ENCODE measurements around the gene ERICH3.

Gene ERICH3

GRCh38 chr1:74623716-74624115, 49.9 kb downstream of the ERICH3 start:
- H3K4me1 ChIP-seq (ENCODE audit: insufficient read depth, low read length, poor library complexity, severe bottlenecking), result no peaks in the 10 kb centered on the region
- no peak overlapping the region for H3K4me3 ChIP-seq (ENCODE audit: low read length, poor library complexity, severe bottlenecking)
- no peaks in the 10 kb centered on the region for H3F3A ChIP-seq (ENCODE audit: low read depth)
- TF ChIP-seq EZH2phosphoT487 (IDR thresholded peaks at IDR 0.05; ENCODE audit: borderline replicate concordance), result no peak
- TF ChIP-seq CTCF (conservative IDR thresholded peaks at IDR 0.05; ENCODE audit: low read length), result no peak
- no peak overlapping the region for H2AFZ ChIP-seq (ENCODE audit: low read length)
- H3K9me2 ChIP-seq (replicated peaks; ENCODE audit: low read depth, low read length), result no peaks in the 10 kb centered on the region
- H3K4me2 ChIP-seq (ENCODE audit: low read depth, low read length, poor library complexity, severe bottlenecking), result no peak overlapping the region
- no peaks in the 10 kb centered on the region for H3K9me3 ChIP-seq (ENCODE audit: insufficient read depth, low read depth, low read length)
- no peaks in the 10 kb centered on the region for H3K36me3 ChIP-seq (ENCODE audit: insufficient read depth, low read length)
- no peak overlapping the region for H3K9ac ChIP-seq (ENCODE audit: low read depth, low read length, poor library complexity, severe bottlenecking)
- no peaks in the 10 kb centered on the region for H3K27me3 ChIP-seq (ENCODE audit: insufficient read depth, low read length, poor library complexity, severe bottlenecking)
- H3K79me2 ChIP-seq (ENCODE audit: insufficient read depth, low read length), result no peaks in the 10 kb centered on the region
- H4K20me1 ChIP-seq (ENCODE audit: insufficient read depth, low read length, poor library complexity, severe bottlenecking), result no peaks in the 10 kb centered on the region

GRCh38 chr1:74620242-74620641, 53.4 kb downstream of the ERICH3 start:
- Histone ChIP-seq H4K20me1 (ENCODE audit: insufficient read depth, low read length, poor library complexity, severe bottlenecking) (no peaks in the 10 kb centered on the region), H3K4me3 (ENCODE audit: low read length, poor library complexity, severe bottlenecking) (no peak overlapping the region), H3K4me2 (ENCODE audit: low read depth, low read length, poor library complexity, severe bottlenecking) (no peak overlapping the region), H3K79me2 (ENCODE audit: insufficient read depth, low read length) (no peaks in the 10 kb centered on the region), H3K9me3 (ENCODE audit: insufficient read depth, low read depth, low read length) (no peaks in the 10 kb centered on the region), H3K27me3 (ENCODE audit: insufficient read depth, low read length, poor library complexity, severe bottlenecking) (no peaks in the 10 kb centered on the region), H3K4me1 (ENCODE audit: insufficient read depth, low read length, poor library complexity, severe bottlenecking) (no peaks in the 10 kb centered on the region), H3K36me3 (ENCODE audit: insufficient read depth, low read length) (no peaks in the 10 kb centered on the region), H3K9ac (ENCODE audit: low read depth, low read length, poor library complexity, severe bottlenecking) (no peak overlapping the region), H2AFZ (ENCODE audit: low read length) (no peak overlapping the region), H3F3A (ENCODE audit: low read depth) (no peaks in the 10 kb centered on the region), H3K9me2 (replicated peaks; ENCODE audit: low read depth, low read length) (no peaks in the 10 kb centered on the region)
- TF ChIP-seq EZH2phosphoT487 (IDR thresholded peaks at IDR 0.05; ENCODE audit: borderline replicate concordance), result no peak
- no peak for TF ChIP-seq CTCF (conservative IDR thresholded peaks at IDR 0.05; ENCODE audit: low read length)

- Histone ChIP-seq H3K4me3 (ENCODE audit: low read length, poor library complexity, severe bottlenecking) (no peak overlapping the region), H3K79me2 (ENCODE audit: insufficient read depth, low read length) (no peaks in the 10 kb centered on the region), H3K4me1 (ENCODE audit: insufficient read depth, low read length, poor library complexity, severe bottlenecking) (no peaks in the 10 kb centered on the region), H4K20me1 (ENCODE audit: insufficient read depth, low read length, poor library complexity, severe bottlenecking) (no peaks in the 10 kb centered on the region), H2AFZ (ENCODE audit: low read length) (no peak overlapping the region), H3F3A (ENCODE audit: low read depth) (no peaks in the 10 kb centered on the region), H3K9ac (ENCODE audit: low read depth, low read length, poor library complexity, severe bottlenecking) (no peak overlapping the region), H3K27me3 (ENCODE audit: insufficient read depth, low read length, poor library complexity, severe bottlenecking) (no peaks in the 10 kb centered on the region), H3K4me2 (ENCODE audit: low read depth, low read length, poor library complexity, severe bottlenecking) (no peak overlapping the region), H3K9me3 (ENCODE audit: insufficient read depth, low read depth, low read length) (no peaks in the 10 kb centered on the region), H3K9me2 (replicated peaks; ENCODE audit: low read depth, low read length) (no peaks in the 10 kb centered on the region), H3K36me3 (ENCODE audit: insufficient read depth, low read length) (no peaks in the 10 kb centered on the region)
- TF ChIP-seq CTCF (conservative IDR thresholded peaks at IDR 0.05; ENCODE audit: low read length) (no peak), EZH2phosphoT487 (IDR thresholded peaks at IDR 0.05; ENCODE audit: borderline replicate concordance) (no peak)
These were observed 54.6 kb downstream of the ERICH3 start for GRCh38 chr1:74618974-74619373.

Measured in Loucy (cell line).